Mucosa of descending colon (tissue), 3 donors: ENCODE results near the gene RALGPS1. TPM values are rescaled to one million over a fixed set of nuclear protein-coding genes. Genes with fewer than 3 reads are reported as not detected.
A peak's percentile ranks its signal among the peaks of the same experiment; 100 is the strongest.

Experiments
- ATAC-seq: fragments of 200-7000 bp; cut with Tn5 transposase; one replicate; pipeline ENCODE4 v1.9.1; 2020; ENCODE audit warnings: mild to moderate bottlenecking, moderate library complexity
- DNase-seq, 3 donors: peaks; one replicate each; pipeline ENCODE4 v3.0.0-alpha.2; 2020
- H3K36me3 ChIP-seq: fragments of 200-600 bp; one replicate; pipeline ENCODE4 v1.8.0; 2021; ENCODE audit warnings: low read depth, mild to moderate bottlenecking
- H3K4me1 ChIP-seq: fragments of 200-600 bp; one replicate; pipeline ENCODE4 v1.8.0; 2021; ENCODE audit warnings: low read depth, mild to moderate bottlenecking
- H3K4me3 ChIP-seq: fragments of 200-600 bp; one replicate; pipeline ENCODE4 v1.8.0; 2021; ENCODE audit warnings: mild to moderate bottlenecking
- H3K9me3 ChIP-seq: fragments of 200-600 bp; one replicate; pipeline ENCODE4 v1.8.0; 2021; ENCODE audit warnings: mild to moderate bottlenecking
- intact Hi-C, 2 donors: fragments of 100-400 bp; cut with DNase I in 1 of 2; cut with micrococcal nuclease in 1 of 2; formaldehyde crosslinking; loops; one replicate each; pipeline versions ENCODE4 v1.11.0 to v1.11.1; 2022; cut with DNase I, micrococcal nuclease
- total RNA-seq, 3 donors: library from RNA; stranded (reverse); fragmentation: NEBNext Ultra II Directional in 2 of 3; extraction: Animal tissue kit (Norgen Biotek cat#: 25700) in 2 of 3; gene quantifications; one replicate each; pipeline versions ENCODE4 v1.2.1 to v1.2.4, GENCODE V29; 2021 to 2023
- TF ChIP-seq, protein P1 (sequence below): fragments of 200-600 bp; IDR thresholded peaks from one replicate; pipeline ENCODE4 v1.8.0; 2022; ENCODE audit warnings: antibody characterized with exemption, mild to moderate bottlenecking
- donor health status: DM: no; HTN: no; CAD: no; lungs with moderate emphysema.
- donor health status: DM: no; HTN: no; CAD: no.
- donor health status: DM: no; HTN: yes; CAD: no.

The RALGPS1 gene
- total RNA-seq, 3 donors from 2014 or later, result 31.3 to 55.4 (median 32.1) TPM

DNA sequence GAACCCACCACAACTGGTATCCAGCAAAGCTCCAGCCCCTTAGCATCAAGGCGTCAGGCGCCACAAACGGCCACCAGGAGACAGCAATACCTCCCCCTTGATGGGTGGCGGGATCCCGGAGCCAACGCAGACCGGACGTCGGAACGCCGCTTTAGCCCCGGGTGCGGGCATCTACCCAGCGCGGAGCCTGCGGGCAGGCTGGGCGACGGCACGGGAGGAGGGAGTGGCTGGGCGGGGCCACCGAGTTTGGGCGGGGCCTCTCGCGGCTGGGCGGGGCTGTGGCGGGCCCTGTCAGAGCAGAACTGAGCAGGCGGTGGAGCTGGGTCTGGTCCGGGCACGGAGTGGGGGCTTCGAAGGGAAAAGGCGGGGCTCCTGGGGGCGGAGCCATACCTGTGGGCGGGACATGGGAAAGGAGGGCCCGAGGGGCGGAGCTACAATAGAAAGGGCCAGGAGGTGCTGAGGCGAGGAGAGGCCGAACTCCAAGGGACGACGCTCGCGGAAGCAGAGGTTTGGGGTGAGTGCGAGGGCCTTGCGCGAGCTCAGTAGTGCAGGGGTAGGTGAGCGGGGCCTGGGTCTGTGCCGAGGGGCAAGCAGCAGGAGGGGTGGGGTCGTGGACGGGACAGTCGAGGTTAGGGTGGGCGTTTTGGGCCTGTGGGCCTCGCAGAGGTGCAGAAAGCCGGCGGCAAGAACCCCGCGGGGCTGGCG lies 309.7 kb downstream of the RALGPS1 start:
- DNase-seq (peak; percentile 92 to 95 (median 94)), ATAC-seq (peak; percentile 80)
- H3K4me3 ChIP-seq, result peak overlapping the region; percentile 9
- TF ChIP-seq, protein P1, sequence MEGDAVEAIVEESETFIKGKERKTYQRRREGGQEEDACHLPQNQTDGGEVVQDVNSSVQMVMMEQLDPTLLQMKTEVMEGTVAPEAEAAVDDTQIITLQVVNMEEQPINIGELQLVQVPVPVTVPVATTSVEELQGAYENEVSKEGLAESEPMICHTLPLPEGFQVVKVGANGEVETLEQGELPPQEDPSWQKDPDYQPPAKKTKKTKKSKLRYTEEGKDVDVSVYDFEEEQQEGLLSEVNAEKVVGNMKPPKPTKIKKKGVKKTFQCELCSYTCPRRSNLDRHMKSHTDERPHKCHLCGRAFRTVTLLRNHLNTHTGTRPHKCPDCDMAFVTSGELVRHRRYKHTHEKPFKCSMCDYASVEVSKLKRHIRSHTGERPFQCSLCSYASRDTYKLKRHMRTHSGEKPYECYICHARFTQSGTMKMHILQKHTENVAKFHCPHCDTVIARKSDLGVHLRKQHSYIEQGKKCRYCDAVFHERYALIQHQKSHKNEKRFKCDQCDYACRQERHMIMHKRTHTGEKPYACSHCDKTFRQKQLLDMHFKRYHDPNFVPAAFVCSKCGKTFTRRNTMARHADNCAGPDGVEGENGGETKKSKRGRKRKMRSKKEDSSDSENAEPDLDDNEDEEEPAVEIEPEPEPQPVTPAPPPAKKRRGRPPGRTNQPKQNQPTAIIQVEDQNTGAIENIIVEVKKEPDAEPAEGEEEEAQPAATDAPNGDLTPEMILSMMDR, result no peak
- H3K9me3 ChIP-seq, result no peaks in the 10 kb centered on the region
- peaks cover 4% of the 10 kb centered on the region for H3K4me1 ChIP-seq
- no peaks in the 10 kb centered on the region for H3K36me3 ChIP-seq
- intact Hi-C loops, result no loop called here

DNA sequence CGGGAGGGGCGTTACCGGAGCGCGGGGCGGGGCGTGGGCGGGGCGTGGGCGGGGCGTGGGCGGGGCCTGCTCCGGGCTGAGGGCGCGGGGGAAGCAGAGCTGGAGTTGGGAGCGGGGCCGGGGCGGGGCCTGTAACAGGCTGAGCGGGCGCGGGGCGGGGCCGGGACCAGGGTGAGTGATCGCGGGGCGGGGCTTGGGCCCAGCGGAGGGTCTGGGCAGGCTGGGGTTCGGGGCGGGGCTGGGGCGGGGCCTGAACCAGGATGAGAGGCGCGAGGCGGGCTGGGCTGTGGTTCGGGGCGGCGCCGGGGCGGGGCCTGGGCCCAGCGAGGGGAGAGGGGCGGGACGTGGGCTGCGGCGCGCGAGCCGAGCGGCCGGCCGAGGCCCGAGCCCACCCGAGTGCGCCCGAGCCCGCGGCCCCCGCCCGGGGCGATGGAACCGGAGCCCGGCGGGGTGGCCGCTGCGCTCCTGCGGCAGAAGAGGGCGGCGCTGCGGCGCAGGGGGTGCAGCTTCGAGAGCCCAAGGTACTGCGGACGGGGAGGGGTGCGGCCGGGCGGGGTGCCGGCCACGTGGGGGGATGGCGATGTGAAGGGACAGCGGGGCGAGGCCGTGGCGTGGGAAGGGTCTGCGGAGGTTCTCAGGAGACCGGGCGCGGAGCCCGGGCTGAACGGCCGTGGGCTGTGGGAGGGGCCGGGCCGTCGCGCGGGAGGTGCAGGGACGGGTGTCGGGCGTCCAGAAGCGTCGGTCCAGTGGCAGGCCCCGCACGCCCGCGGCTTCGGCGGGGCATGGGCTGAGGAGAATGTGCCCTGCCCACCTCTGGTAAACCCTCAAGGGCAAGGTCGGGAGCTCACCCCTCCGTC lies 310.5 kb downstream of the RALGPS1 start:
- intact Hi-C loops, result no loop called here
- no peaks in the 10 kb centered on the region for H3K36me3 ChIP-seq
- no peaks in the 10 kb centered on the region for H3K9me3 ChIP-seq
- H3K4me1 ChIP-seq, result peaks cover 4% of the 10 kb centered on the region
- DNase-seq (peak; percentile 97 to 99 (median 98)), ATAC-seq (peak; percentile 91)
- peak overlapping the region; percentile 44 for H3K4me3 ChIP-seq
- TF ChIP-seq, protein P1, result no peak

GRCh38 chr9:127225801-127226625 lies 311.4 kb downstream of the RALGPS1 start:
- TF ChIP-seq, protein P1, result no peak
- peaks cover 4% of the 10 kb centered on the region for H3K4me1 ChIP-seq
- no peak overlapping the region for H3K4me3 ChIP-seq
- no peak for ATAC-seq
- peak in 2 of 3 donors; percentile 14 to 36 for DNase-seq
- no peaks in the 10 kb centered on the region for H3K36me3 ChIP-seq
- no peaks in the 10 kb centered on the region for H3K9me3 ChIP-seq
- intact Hi-C loops, result no loop called here

DNA sequence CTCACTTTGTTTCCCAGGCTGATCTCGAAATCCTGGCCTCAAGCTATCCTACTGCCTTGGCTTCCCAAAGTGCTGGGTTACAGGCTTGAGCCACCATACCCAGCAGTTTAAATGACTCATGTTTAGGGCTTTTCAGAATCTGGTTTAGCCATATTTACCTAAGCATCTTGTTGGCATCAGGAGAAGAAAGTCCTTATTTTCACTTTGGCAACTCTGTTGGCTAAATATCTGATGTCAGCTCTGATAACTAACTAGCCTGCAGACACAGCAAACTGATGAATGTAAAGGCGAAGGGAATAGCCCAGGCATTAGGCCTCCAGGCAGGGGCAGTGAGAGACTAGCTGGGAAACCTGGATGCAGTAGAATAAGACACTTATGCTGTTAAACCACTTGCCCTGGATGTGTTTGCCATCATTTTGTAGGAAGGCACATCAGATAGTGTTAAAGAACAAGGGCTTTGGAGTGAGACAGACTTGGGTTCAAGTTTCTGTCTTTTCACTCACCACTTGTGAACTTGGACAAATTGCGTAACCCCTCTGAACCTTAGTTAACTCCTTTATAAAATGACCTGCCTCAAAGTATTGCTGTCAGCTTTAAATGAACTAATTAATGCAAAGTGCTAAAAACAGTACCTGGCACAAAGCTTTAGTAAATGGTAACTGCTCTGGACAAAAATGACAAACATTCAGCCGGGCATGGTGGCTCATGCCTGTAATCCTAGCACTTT lies 315.3 kb downstream of the RALGPS1 start:
- TF ChIP-seq, protein P1, result no peak
- no peak for ATAC-seq
- intact Hi-C loops, result no loop called here
- no peak for DNase-seq
- peaks cover 4% of the 10 kb centered on the region for H3K4me1 ChIP-seq
- no peak overlapping the region for H3K4me3 ChIP-seq
- H3K36me3 ChIP-seq, result no peaks in the 10 kb centered on the region
- H3K9me3 ChIP-seq, result no peaks in the 10 kb centered on the region

- no peak for ATAC-seq
These were observed 317.1 kb downstream of the RALGPS1 start for GRCh38 chr9:127231666-127232065.

More at GRCh38 chr9:127231666-127232065, 317.1 kb downstream of the RALGPS1 start:
- TF ChIP-seq, protein P1, result no peak
- Histone ChIP-seq H3K36me3 (no peaks in the 10 kb centered on the region), H3K4me1 (no peaks in the 10 kb centered on the region), H3K4me3 (no peak overlapping the region), H3K9me3 (no peaks in the 10 kb centered on the region)
- intact Hi-C loops, result no loop called here
- DNase-seq, result no peak
